CD4-positive, alpha-beta T cell (primary cell): ENCODE measurements around the gene AMACR. TPM values are rescaled to one million over a fixed set of nuclear protein-coding genes. Genes with fewer than 3 reads are reported as not detected.

ENCODE experiments used
- ATAC-seq: fragments of 200-7000 bp; cut with Tn5 transposase; one replicate; pipeline ENCODE4 v1.10.0; 2022; ENCODE audit warnings: mild to moderate bottlenecking; ENCODE audit not compliant: poor library complexity
- CTCF ChIA-PET: fragments of 350-600 bp; sonication (Branson Sonifier 250); formaldehyde crosslinking; loops from one replicate; lab custom pipeline; 2021; ENCODE audit warnings: antibody characterized with exemption, inconsistent platforms; lab: Charles Lee
- POLR2A ChIA-PET: fragments of 350-600 bp; sonication (Branson Sonifier 250); formaldehyde crosslinking; loops from one replicate; lab custom pipeline; 2021; ENCODE audit warnings: antibody characterized with exemption, inconsistent platforms; lab: Charles Lee
- DNase-seq, 14 experiments: peaks; one replicate each; pipeline ENCODE4 v3.0.0-alpha.2; 2013 to 2020; ENCODE audit warnings: mixed read lengths in 2 of 14
- H3K27ac ChIP-seq, 2 donors: one replicate each; pipeline versions ENCODE4 v1.5.1 to v1.7.0; 2013; ENCODE audit warnings: low read length in 2 of 2, low read depth in 1 of 2, mild to moderate bottlenecking in 1 of 2
- H3K27me3 ChIP-seq, 2 experiments: 1 replicate in 1 of 2; 2 replicates in 1 of 2; pipeline versions ENCODE4 v1.6.1 to v1.7.0; 2013; ENCODE audit warnings: low read length in 2 of 2, control low read depth in 1 of 2, mild to moderate bottlenecking in 1 of 2, moderate library complexity in 1 of 2; ENCODE audit not compliant: insufficient read depth in 2 of 2, control insufficient read depth in 1 of 2
- H3K36me3 ChIP-seq: one replicate; pipeline ENCODE4 v1.6.1; 2013; ENCODE audit warnings: low read length, control low read depth; ENCODE audit not compliant: insufficient read depth
- H3K4me1 ChIP-seq: one replicate; pipeline ENCODE4 v1.6.1; 2013; ENCODE audit warnings: low read length, control low read depth; ENCODE audit not compliant: insufficient read depth
- H3K4me3 ChIP-seq: one replicate; pipeline ENCODE4 v1.5.1; 2013; ENCODE audit warnings: mild to moderate bottlenecking, low read length, moderate library complexity
- H3K9me3 ChIP-seq, 2 experiments: 1 replicate in 1 of 2; 2 replicates in 1 of 2; pipeline versions ENCODE4 v1.6.1 to v1.7.0; 2013; ENCODE audit warnings: low read length in 2 of 2, mild to moderate bottlenecking in 2 of 2, control low read depth in 1 of 2, moderate library complexity in 1 of 2; ENCODE audit not compliant: control insufficient read depth in 1 of 2, insufficient read depth in 1 of 2
- H3K27ac Mint-ChIP-seq: one replicate; pipeline ENCODE4 v1.8.0; 2020; ENCODE audit warnings: mixed read lengths
- H3K27me3 Mint-ChIP-seq: one replicate; pipeline ENCODE4 v1.8.0; 2021; ENCODE audit warnings: mixed read lengths
- H3K36me3 Mint-ChIP-seq: one replicate; pipeline ENCODE4 v1.8.0; 2021; ENCODE audit warnings: low read depth, mixed read lengths
- H3K4me1 Mint-ChIP-seq: one replicate; pipeline ENCODE4 v1.8.0; 2021; ENCODE audit warnings: low read depth, mixed read lengths
- H3K4me3 Mint-ChIP-seq: one replicate; pipeline ENCODE4 v1.8.0; 2020; ENCODE audit warnings: mild to moderate bottlenecking, mixed read lengths
- H3K9me3 Mint-ChIP-seq: one replicate; pipeline ENCODE4 v1.8.0; 2020; ENCODE audit warnings: mixed read lengths
- intact Hi-C, 2 experiments: fragments of 100-400 bp; cut with DNase I in 1 of 2; cut with micrococcal nuclease in 1 of 2; formaldehyde crosslinking; loops; one replicate each; pipeline versions ENCODE4 v1.15.1 to v1.9.0; 2023 to 2025; cut with DNase I, micrococcal nuclease
- total RNA-seq, 174 experiments: library from RNA in 2 of 174; stranded (reverse) in 2 of 174; gene quantifications; one replicate each; pipeline ENCODE4 v1.2.3 and lab custom pipeline; 2021 to 2026
- TF ChIP-seq, protein P1 (sequence below): fragments of 200-600 bp; IDR thresholded peaks from one replicate; pipeline ENCODE4 v1.8.0; 2022; ENCODE audit warnings: antibody characterized with exemption, mild to moderate bottlenecking

The AMACR gene
- total RNA-seq, 2 experiments from 2014 or later: 1.3 to 1.4 TPM

DNA sequence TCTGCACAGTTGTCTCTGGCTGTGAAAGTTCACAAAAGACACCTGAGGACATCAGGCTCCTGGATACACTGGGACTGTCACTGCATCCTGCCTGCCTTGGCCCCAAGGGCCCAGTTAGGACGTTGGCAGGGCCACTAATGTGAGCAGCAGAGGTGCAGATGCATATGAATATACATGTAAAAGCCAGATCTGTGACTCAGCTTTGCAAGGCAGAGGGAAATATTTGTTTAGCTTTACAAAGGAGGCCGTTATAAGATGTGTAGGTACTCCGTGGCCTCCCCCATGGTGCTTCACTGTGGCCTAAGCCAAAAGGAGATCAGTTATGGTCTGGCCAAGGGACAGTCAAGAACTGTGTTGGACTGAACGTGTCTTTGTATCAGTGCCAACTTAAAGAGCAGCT, 39.3 kb upstream of the AMACR start:
- CTCF ChIA-PET: no interaction called here
- Mint-ChIP-seq H3K27me3 (no peaks in the 10 kb centered on the region), H3K4me1 (no peaks in the 10 kb centered on the region), H3K36me3 (peaks cover 29% of the 10 kb centered on the region), H3K4me3 (no peak overlapping the region), H3K27ac (no peak overlapping the region), H3K9me3 (no peaks in the 10 kb centered on the region)
- H3K9me3 ChIP-seq: no peaks in the 10 kb centered on the region
- no peaks in the 10 kb centered on the region for H3K27me3 ChIP-seq
- no peak overlapping the region for H3K4me3 ChIP-seq
- DNase-seq (no peak), ATAC-seq (no peak)
- intact Hi-C loops: no loop called here
- no peak overlapping the region for H3K27ac ChIP-seq
- H3K4me1 ChIP-seq: peaks cover 4% of the 10 kb centered on the region
- TF ChIP-seq, protein P1, sequence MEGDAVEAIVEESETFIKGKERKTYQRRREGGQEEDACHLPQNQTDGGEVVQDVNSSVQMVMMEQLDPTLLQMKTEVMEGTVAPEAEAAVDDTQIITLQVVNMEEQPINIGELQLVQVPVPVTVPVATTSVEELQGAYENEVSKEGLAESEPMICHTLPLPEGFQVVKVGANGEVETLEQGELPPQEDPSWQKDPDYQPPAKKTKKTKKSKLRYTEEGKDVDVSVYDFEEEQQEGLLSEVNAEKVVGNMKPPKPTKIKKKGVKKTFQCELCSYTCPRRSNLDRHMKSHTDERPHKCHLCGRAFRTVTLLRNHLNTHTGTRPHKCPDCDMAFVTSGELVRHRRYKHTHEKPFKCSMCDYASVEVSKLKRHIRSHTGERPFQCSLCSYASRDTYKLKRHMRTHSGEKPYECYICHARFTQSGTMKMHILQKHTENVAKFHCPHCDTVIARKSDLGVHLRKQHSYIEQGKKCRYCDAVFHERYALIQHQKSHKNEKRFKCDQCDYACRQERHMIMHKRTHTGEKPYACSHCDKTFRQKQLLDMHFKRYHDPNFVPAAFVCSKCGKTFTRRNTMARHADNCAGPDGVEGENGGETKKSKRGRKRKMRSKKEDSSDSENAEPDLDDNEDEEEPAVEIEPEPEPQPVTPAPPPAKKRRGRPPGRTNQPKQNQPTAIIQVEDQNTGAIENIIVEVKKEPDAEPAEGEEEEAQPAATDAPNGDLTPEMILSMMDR: no peak
- peaks cover 2% of the 10 kb centered on the region for H3K36me3 ChIP-seq
- POLR2A ChIA-PET: no interaction called here

DNA sequence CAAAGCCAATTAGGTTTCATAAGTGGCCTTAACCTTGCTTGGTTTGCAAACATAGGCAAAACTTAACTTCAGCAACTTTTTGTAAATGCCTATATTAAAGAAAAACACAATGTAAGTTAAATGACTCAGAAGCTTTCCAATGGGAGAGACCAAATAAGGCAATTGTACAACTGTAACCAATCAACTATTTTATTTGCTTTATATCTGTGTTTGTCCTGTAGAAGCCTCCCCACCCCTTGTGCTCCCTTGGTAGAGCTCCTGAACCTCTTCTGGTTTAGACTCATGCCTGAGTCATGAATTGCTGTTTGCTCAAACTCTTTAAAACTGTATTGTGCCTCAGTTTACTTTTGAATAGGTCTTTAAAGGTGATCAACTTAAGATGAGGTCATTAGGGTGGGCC, 38.1 kb upstream of the AMACR start:
- Histone ChIP-seq H3K4me3 (no peak overlapping the region), H3K27me3 (no peaks in the 10 kb centered on the region), H3K27ac (no peak overlapping the region), H3K36me3 (no peaks in the 10 kb centered on the region), H3K9me3 (no peaks in the 10 kb centered on the region), H3K4me1 (peaks cover 4% of the 10 kb centered on the region)
- ATAC-seq (no peak), DNase-seq (no peak)
- ChIA-PET POLR2A (no interaction called here), CTCF (no interaction called here)
- Mint-ChIP-seq H3K4me3 (no peak overlapping the region), H3K9me3 (no peaks in the 10 kb centered on the region), H3K36me3 (peaks cover 25% of the 10 kb centered on the region), H3K4me1 (no peaks in the 10 kb centered on the region), H3K27ac (no peak overlapping the region), H3K27me3 (no peaks in the 10 kb centered on the region)
- TF ChIP-seq, protein P1: no peak
- intact Hi-C loops: no loop called here

DNA sequence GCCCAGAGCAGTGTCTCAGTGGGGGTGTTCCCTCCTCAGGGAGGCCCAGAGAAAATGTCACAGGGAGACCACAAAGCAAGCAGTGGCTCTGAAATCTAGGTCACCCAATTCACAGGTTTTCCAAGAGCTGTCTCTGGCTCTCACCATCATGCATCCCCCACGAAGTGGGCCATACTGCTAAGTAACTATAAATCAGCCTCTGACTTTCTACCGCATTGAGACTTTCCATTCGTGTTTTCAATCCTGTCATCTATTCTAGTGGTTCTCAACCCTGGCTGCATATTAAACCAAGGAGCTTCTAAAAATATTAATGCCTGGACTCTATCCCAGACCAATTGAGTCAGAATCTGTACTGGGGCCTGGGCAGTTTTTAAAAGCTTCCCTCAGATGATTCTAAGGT, 37.2 kb upstream of the AMACR start:
- ChIA-PET POLR2A (interaction anchor here (0.6 kb wide), 1 partner anchor 21 kb away, joined by 3 read pairs; no protein-coding TSS in a partner anchor), CTCF (no interaction called here)
- no peaks in the 10 kb centered on the region for H3K9me3 Mint-ChIP-seq
- no peak overlapping the region for H3K4me3 Mint-ChIP-seq
- H3K9me3 ChIP-seq: no peaks in the 10 kb centered on the region
- H3K27me3 ChIP-seq: no peaks in the 10 kb centered on the region
- ATAC-seq (no peak), DNase-seq (peak in 2 of 14 experiments; percentile 20 to 30)
- H3K4me3 ChIP-seq: no peak overlapping the region
- H3K27ac ChIP-seq: no peak overlapping the region
- no peaks in the 10 kb centered on the region for H3K4me1 Mint-ChIP-seq
- no peak overlapping the region for H3K27ac Mint-ChIP-seq
- H3K4me1 ChIP-seq: peaks cover 4% of the 10 kb centered on the region
- intact Hi-C loops: no loop called here
- TF ChIP-seq, protein P1: no peak
- no peaks in the 10 kb centered on the region for H3K36me3 ChIP-seq
- no peaks in the 10 kb centered on the region for H3K27me3 Mint-ChIP-seq
- H3K36me3 Mint-ChIP-seq: peaks cover 18% of the 10 kb centered on the region
